UCSD-AML1 (cell line): Measurements from ENCODE around the gene TRAPPC6A.

Experiments used
- DNase-seq: peaks from one replicate; lab custom pipeline; 2025; ENCODE audit not compliant: unreplicated experiment; lab: John Stamatoyannopoulos, UW

The TRAPPC6A gene

DNA sequence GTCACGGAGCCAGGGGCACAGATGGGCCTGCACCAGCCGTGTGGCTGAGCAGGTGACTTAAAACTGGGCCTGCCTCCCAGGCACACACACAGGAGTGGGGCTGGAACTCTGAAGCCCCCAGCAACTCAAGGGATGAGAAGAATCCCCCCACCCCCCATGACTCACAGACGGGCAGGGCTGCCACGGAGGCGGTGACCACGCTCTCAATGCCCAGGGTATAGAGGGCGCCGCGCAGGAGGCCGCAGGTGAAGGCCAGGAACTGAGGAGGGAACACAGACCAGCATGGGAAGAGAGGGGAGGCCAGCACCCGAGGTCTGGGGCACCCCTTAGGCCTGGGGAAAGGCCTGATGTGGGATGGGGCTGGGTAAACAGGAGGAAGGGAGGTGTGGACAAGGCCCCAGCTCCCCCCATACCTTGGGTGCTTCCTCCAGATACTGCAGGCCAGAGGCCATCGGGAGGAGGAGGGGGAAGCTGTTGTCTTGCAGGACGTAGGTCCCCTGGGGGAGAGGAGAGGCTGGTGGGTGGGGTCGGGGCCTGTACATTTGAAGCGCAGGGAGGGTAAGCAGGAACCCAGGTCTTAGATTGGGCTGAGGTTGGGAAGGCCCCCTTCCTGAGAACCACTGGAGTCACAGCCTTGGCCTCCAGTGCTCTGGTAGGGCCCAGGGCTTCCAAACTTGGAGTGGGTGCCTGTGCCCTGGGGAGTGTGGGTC is 14.1 kb downstream of the TRAPPC6A start:
- DNase-seq = no peak

DNA sequence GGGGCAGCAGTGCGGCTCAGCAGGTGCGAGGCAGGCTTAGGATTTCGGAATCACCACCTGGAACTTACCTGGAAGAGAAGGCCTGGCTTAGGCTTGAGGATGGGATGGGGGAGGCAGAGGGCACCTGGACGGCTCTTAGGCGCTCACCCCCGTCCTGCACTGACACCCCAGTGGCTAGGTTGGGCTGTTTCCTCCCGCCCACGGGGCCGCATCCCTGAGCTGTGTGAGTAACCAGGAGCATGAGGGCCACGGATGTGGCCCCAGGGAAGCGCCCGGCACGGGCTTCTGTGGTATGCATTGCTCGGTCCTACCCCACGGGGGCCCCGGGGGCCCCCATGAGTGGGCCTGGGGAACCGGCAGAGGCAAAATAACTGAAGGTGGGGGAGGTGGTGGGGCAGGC is 14.9 kb downstream of the TRAPPC6A start:
- DNase-seq = no peak

DNA sequence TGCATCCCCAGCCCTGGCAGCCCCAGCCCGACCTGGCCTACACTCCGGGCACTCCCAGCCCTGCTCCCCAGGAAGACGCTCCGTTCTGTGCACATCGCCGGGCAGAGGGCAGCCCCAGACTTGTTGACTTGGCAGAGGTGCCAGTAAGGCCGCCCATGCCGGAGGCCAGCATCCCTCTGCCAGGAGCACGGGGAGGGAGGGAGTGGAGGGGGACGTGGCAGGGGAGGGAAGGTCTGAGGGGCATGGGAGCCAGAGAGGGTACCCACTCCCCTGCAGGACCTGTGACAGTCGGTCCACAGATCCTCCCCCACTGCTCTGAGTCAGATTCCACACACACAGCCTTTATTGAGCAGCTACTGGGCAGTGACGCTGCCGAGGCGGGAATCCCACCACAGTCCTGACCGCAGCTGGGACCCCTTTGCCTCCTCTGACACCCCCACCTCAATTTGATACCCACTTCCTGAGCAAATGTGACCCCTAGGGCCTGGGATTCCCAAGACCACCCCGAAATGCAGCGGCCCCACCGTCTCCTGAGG is 15.4 kb downstream of the TRAPPC6A start:
- DNase-seq = no peak

DNA sequence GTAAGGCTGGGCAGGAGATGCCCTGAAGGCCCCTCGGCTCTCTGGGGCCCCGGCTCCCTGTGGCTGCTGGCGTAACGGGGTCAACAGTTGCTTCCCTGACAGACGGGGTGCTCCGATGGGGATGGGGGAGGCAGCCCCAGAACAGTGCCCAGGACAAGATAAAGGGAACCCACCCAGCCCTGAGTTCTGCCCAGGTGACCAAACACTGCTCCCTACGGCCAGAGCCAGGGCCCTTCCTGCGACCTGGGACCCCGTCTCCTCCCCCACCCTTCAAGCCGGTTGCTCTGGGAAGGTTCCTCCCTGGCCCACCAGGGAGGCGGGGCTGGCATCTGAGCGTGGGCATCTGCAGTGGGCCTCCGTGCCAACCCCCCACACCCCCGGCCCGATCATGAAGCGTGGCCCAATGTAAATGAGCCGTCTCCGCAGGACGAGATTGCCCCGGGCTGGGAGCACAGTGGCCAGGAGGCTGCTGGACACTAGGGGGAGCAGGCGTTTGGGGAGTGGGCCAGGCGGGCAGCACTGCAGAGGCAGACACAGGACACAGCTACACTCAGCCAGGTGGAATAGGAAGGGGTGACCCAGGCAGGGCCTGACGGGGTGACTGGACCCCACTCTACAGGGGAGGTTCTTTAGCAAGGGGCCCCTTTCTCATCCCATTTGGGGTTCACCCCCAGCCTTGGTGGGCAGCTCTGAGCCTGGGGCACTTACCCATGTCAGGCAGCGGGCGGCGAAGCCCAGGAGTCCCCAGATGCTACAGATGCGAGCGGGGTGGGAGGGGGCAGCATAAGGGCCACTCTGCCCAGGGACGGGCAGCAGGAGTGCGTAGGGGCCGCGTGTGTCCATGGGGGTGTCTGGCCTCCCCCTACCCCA is 16.1 kb downstream of the TRAPPC6A start:
- DNase-seq = no peak

DNA sequence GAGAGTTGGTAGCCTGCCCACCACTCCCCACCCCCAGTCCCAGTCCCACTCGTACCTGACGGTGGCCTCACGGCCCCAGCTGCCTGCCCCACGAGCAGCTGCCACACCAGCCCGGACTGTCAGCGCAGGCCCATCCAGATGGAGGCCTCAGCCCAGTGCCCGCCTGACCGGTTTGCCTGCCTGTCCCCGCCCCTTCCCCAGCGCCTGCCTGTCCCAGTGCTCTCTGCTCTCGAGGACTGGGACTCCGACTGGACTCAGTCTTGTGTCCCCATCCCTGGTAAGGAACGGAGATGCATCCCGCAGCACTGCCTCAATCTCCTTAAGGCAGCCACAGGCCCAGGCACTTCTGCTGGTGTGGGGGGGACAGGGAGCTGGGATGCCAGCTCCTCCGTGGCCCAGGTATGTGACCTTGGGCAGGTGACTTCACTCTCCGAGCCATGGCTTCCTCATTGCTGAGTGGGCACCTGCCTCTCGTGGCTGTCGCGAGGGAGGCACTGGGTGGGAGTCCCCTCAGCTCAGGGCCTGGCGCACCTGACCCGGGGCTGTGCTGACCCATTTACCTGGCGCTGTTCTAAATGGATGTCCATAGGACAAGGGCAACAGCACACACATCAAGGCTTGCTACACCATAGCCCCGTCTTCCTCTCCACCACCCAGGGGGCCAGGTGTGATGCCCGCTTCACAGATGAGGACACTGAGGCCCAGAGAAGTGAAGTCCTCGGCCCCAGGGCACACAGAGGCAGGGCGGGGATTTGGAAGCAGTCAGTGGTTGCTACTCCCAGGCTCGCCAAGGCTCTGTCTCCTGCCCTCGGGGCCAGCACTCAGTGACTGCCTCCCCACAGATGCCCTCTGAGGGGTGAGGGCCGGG is 16.9 kb downstream of the TRAPPC6A start, which contains the start of gene NKPD1:
NKPD1 (minus strand) TSS at position 113 of the 868 bp plus-strand sequence. CDS start 832 bp downstream, outside the sequence.
- DNase-seq = no peak

DNA sequence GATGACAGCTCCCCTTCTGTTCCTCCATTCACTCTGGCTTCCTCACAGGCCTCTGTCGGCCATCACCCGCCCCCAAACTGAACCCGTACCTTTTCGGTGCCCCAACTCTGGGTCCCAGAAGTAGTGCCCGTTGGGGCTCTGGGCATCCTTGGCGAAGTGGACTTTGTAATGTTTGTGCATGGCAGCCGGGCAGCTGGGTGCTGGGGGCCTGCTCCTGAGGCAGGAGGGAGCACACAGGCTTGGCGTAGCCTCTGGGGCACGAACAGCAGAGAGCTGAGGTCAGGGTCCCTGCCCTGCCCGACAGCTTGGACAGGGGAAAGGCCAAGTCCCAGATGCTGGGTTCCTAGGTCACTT is 18.1 kb downstream of the TRAPPC6A start:
- no peak for DNase-seq

DNA sequence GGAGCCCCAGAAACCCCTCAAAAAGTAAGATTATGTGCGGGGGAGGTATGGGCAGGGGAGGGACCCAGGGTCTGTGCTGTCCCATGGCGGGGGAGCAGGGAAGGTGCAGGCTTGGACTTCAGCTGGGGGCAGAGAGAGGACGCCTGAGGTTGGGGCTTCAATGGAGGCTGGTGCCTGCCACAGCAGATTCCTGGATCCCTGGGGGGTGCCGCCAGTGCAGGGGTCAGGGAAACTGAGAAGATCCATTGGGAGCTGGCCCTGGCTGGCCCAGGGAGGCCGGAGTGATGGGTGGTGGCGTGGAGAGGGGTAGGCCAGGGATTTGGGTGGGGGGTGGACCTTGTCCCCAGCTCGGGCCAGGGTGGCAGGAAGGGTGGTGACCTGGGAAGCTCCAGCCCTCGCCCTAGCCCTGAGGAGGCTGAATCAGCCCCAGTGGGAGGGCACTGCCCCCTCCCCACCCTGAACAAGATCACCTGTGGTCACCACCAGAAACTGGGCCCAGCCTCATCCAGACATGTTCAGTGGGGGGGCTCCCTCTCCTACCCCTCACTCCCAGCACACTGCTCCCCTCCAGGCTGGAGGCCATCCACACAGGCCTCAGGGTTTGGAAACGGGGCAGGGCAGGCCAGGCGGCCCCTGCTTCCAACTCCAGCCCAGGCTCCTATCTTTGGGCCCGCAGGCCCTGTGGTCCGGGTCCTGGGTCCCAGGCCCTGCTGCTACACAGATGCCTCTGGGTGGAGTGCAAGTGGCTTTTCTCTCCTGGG is 18.6 kb downstream of the TRAPPC6A start:
- no peak for DNase-seq

DNA sequence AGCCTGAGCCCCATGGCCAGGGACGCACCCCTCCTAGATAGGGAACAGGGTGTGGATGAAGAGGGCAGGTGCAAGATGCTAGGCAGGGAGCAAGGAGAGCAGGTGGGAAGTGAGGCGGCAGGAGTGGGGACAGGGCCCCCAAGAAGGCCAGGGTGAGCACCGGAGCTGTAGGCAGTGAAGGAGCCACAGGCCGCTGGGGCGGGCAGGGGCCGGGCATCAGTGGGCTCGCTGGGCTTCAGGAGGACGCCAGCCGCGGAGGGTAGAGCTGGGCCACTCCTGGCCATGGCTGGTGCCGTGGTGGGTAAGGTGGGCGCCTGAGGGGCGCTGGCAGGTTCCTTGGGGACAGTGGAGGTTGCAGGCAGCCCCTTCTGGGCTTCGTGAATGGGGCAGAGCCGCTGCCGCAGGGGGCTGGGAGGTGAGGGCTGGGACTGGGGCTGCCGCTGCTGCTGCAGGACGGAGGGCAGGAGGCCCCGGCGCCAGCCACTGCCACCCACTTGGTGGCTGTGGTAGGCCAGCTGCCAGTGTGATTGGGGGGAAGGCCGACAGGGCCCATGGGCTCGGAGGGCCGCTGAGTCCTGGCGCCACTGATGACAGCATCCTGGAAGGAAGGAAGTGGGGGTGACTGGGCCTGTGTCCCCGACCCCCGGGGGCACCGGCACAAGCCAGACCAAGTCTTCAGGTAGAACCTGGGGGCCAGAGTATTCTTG is 19.4 kb downstream of the TRAPPC6A start:
- DNase-seq = peak; percentile 36

DNA sequence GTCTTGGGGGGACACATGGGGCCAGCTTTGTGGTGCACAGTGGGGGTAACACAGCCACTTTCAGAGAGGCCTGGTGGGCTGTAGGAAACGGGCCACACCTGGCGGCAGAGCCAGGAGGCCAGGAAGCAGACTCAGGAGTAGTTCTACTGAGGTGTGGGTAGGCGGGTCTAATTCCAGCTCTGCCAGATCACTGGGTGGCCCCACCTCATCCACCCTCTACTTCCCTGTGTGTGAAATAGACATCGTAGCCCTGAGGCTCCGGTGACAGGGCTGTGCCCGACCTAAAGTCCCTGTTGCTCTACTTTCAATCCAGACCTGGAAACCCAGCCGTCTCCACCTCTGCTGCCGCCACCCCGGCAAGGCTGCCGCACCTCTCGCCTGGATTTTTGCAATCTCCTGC is 21.3 kb downstream of the TRAPPC6A start:
- no peak for DNase-seq

DNA sequence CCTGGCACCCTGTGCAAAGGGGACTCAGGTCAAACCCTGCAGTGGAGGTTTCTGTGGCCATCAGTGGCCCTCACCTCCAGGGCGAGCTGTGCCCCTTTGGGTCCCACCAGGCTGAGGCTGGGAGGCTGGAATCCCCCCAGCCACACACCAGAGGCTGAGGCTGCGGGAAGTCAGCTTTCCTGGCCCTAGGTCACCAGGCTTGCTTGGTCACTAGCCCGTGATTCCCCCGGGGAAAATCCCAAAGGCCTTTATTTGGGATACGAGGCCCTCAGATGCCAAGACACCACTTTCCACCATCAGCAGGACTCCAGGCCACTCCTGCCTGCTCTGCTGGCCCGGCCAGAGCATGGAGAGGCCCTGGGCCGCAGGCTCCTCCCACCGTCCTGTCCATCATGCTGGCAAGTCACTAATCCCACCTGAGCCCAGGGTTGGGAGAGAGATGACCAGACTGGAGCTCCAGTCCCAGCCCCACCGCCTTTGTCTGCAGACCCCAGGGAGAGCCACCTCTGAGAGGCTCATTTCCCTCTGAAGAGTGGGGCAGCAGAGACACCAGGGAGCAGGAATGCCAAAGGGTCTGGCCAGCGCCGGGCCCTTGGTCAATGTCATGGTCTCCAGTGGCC is 21.9 kb downstream of the TRAPPC6A start:
- DNase-seq = no peak

DNA sequence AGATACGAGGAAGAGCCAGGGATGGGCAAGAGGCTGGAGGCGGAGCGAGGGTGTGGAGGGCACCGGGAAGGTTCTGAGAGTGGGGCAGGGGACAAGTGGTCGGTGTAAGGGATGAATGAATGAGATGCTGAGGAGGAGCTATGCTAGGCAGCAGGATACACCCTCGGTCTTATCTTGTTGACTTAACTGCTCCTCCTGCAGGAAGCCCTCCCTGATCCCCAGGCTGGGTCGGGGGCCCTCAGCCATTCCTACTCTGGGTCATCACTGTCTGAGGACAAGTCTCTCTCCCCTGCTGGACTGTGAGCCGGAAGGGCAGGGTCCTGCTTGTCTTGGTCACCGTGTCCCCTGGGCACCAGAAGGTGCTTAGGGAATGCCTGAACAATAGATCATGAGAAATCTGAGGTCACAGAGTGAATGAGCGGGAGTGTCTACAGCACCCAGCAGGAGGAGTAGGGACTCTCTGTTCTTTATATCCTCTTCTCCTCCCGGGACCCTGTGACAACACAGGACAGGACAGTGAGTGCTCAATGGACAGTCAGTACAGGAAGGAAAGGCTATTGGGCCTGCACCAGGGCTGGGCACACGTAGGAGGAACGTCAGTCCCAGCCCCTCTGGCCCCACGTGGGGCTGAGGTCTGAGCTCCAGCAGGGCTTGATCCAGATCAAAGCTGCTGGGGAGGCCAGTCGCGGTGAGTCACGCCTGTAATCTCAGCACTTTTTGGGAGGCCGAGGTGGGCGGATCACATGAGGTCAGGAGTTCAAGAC is 23.8 kb downstream of the TRAPPC6A start:
- DNase-seq = no peak

- no peak for DNase-seq
These were observed 24.5 kb downstream of the TRAPPC6A start for GRCh38 chr19:45153339-45154063.

- no peak for DNase-seq
These were observed 25.3 kb downstream of the TRAPPC6A start for GRCh38 chr19:45152504-45153338.

GRCh38 chr19:45151821-45152503 is 26.1 kb downstream of the TRAPPC6A start:
- DNase-seq = no peak

- no peak for DNase-seq
These were observed 26.7 kb downstream of the TRAPPC6A start for GRCh38 chr19:45151320-45151719.

DNA sequence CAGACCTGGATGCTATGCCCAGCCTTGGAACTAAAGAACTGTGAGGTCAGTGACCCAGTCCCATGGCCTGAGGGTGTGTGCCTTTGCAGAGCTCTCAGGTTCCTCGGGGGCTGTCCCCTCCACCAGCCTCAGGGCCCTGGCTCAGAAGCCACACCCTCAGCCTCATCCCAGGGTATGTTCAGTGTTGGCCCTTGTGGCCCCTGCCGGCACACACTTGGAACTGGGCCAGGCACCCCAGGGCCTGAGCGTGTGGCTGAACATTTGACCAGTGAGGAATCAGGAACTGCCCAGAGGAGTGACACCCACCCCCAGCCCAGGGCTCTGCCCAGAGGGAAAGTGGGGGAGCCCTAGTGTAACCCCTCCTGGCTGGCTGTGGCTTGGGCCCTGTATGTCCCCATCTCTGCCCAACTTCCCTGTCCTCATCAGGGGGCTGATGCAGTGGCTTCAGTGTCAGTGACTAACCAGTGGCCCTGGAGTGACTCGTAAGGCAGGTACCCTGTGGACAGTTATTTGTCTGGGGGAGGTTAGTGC is 27.2 kb downstream of the TRAPPC6A start:
- no peak for DNase-seq
